Sciatic nerve (tissue), 2 donors: ENCODE measurements around the gene USP49. TPM values are rescaled to one million over a fixed set of nuclear protein-coding genes. Genes with fewer than 3 reads are reported as not detected.
A peak's percentile ranks its signal among the peaks of the same experiment; 100 is the strongest.

Experiments
- ATAC-seq: fragments of 200-7000 bp; cut with Tn5 transposase; one replicate; pipeline ENCODE4 v1.9.1; 2020; ENCODE audit warnings: mild to moderate bottlenecking, moderate library complexity
- DNase-seq: peaks from one replicate; pipeline ENCODE4 v3.0.0-alpha.2; 2020; ENCODE audit warnings: low spot score
- intact Hi-C: fragments of 100-400 bp; cut with DNase I; formaldehyde crosslinking; loops from one replicate; pipeline ENCODE4 v1.14.2; 2022
- total RNA-seq: library from RNA; stranded (reverse); fragmentation: NEBNext Ultra II Directional; extraction: Animal tissue kit (Norgen Biotek cat#: 25700); gene quantifications from one replicate; pipeline ENCODE4 v1.2.1, GENCODE V29; 2021
- donor health status: DM: no; HTN: no; CAD: no.
- donor health status: DM: no; HTN: no; CAD: no.

Gene USP49
- total RNA-seq, 1 donor from 2014 or later, result 6.4 TPM

- ATAC-seq (peak; percentile 36), DNase-seq (no peak)
- intact Hi-C loops, result loop anchor here (5.0 to 10.0 kb wide), 2 partner anchors 108 to 150 kb away; partner anchors contain the start of genes PRICKLE4 and TOMM6
These were observed 39.4 kb upstream of the USP49 start for GRCh38 chr6:41934278-41935192.

- ATAC-seq (no peak), DNase-seq (no peak)
- intact Hi-C loops, result loop anchor here (10.0 kb wide), 1 partner anchor 148 kb away; the partner anchor contains the start of genes PRICKLE4 and TOMM6
These were observed 37.2 kb upstream of the USP49 start for GRCh38 chr6:41932378-41932777.

GRCh38 chr6:41931792-41932191 lies 36.6 kb upstream of the USP49 start:
- ATAC-seq (no peak), DNase-seq (no peak)
- intact Hi-C loops, result loop anchor here (10.0 kb wide), 1 partner anchor 147 kb away; the partner anchor contains the start of genes PRICKLE4 and TOMM6

GRCh38 chr6:41929924-41930323 lies 34.7 kb upstream of the USP49 start:
- ATAC-seq (no peak), DNase-seq (no peak)
- intact Hi-C loops, result loop anchor here (10.0 kb wide), 1 partner anchor 145 kb away; the partner anchor contains the start of genes PRICKLE4 and TOMM6

GRCh38 chr6:41927253-41927652 lies 32.1 kb upstream of the USP49 start:
- intact Hi-C loops, result no loop called here
- ATAC-seq (no peak), DNase-seq (no peak)

GRCh38 chr6:41922154-41922553 lies 27.0 kb upstream of the USP49 start:
- intact Hi-C loops, result no loop called here
- ATAC-seq (no peak), DNase-seq (no peak)

- DNase-seq, result no peak
- intact Hi-C loops, result no loop called here
- peak; percentile 11 for ATAC-seq
These were observed 26.5 kb upstream of the USP49 start for GRCh38 chr6:41921712-41921998.

GRCh38 chr6:41920921-41921711 lies 25.9 kb upstream of the USP49 start, which contains the start of the genes BYSL and MED20:
Gene BYSL (plus strand): TSS chr6:41921499. CDS start chr6:41921563, 64 bp downstream.
Gene MED20 (minus strand): TSS chr6:41921139. CDS start chr6:41921018, 121 bp downstream.
- DNase-seq, result peak; percentile 96
- peak; percentile 99 for ATAC-seq
- intact Hi-C loops, result no loop called here

GRCh38 chr6:41917528-41917927 lies 22.4 kb upstream of the USP49 start:
- ATAC-seq (no peak), DNase-seq (no peak)
- intact Hi-C loops, result no loop called here

GRCh38 chr6:41914869-41915530 lies 19.8 kb upstream of the USP49 start:
- ATAC-seq (no peak), DNase-seq (no peak)
- intact Hi-C loops, result no loop called here

- intact Hi-C loops, result no loop called here
- ATAC-seq (no peak), DNase-seq (no peak)
These were observed 19.2 kb upstream of the USP49 start for GRCh38 chr6:41914343-41914742.

GRCh38 chr6:41909727-41910126 lies 14.6 kb upstream of the USP49 start:
- ATAC-seq, result no peak
- no peak for DNase-seq
- intact Hi-C loops, result no loop called here

- ATAC-seq (no peak), DNase-seq (no peak)
- intact Hi-C loops, result no loop called here
These were observed 6.8 kb upstream of the USP49 start for GRCh38 chr6:41901882-41902519.

GRCh38 chr6:41900861-41901260 lies 5.7 kb upstream of the USP49 start:
- ATAC-seq (no peak), DNase-seq (no peak)
- intact Hi-C loops, result no loop called here

- intact Hi-C loops, result no loop called here
- ATAC-seq, result no peak
- no peak for DNase-seq
These were observed 1.1 kb upstream of the USP49 start for GRCh38 chr6:41896281-41896680.

GRCh38 chr6:41894366-41895299 lies 542 bp downstream of the USP49 start:
- intact Hi-C loops, result no loop called here
- DNase-seq (no peak), ATAC-seq (peak; percentile 69)

GRCh38 chr6:41892921-41893564 lies 2.1 kb downstream of the USP49 start:
- intact Hi-C loops, result no loop called here
- ATAC-seq, result no peak
- no peak for DNase-seq
